AG09319 (cell line): ENCODE data around the gene ST6GALNAC3.

ENCODE experiments used
- DNase-seq: peaks from one replicate; pipeline ENCODE4 v3.0.0-alpha.2; 2010; ENCODE audit warnings: low read depth; ENCODE audit errors: extremely low read depth
- CTCF ChIP-seq: IDR thresholded peaks from 2 replicates; pipeline ENCODE4 v1.5.1; 2011; ENCODE audit warnings: low read depth, mild to moderate bottlenecking, inconsistent platforms, low read length, moderate library complexity

The ST6GALNAC3 gene

GRCh38 chr1:76351655-76352054 is 277.1 kb downstream of the ST6GALNAC3 start:
- DNase-seq = no peak
- TF ChIP-seq CTCF = no peak

- TF ChIP-seq CTCF = no peak
- DNase-seq = no peak
These were observed 278.3 kb downstream of the ST6GALNAC3 start for GRCh38 chr1:76352741-76353435.

- no peak for TF ChIP-seq CTCF
- no peak for DNase-seq
These were observed 279.7 kb downstream of the ST6GALNAC3 start for GRCh38 chr1:76354236-76354635.

- no peak for DNase-seq
- no peak for TF ChIP-seq CTCF
These were observed 292.2 kb downstream of the ST6GALNAC3 start for GRCh38 chr1:76366726-76367125.

- no peak for DNase-seq
- no peak for TF ChIP-seq CTCF
These were observed 297.4 kb downstream of the ST6GALNAC3 start for GRCh38 chr1:76371941-76372340.

GRCh38 chr1:76374086-76374485 is 299.5 kb downstream of the ST6GALNAC3 start:
- TF ChIP-seq CTCF = no peak
- no peak for DNase-seq

- no peak for DNase-seq
- TF ChIP-seq CTCF = no peak
These were observed 302.7 kb downstream of the ST6GALNAC3 start for GRCh38 chr1:76377247-76377646.
